AG09309 (cell line): ENCODE data around the gene LPA.
A peak's percentile ranks its signal among the peaks of the same experiment; 100 is the strongest.

ENCODE experiments used
- DNase-seq: peaks from one replicate; pipeline ENCODE4 v3.0.0-alpha.2; 2010; ENCODE audit warnings: low read depth
- H3K4me3 ChIP-seq: 2 replicates; pipeline ENCODE4 v1.5.1; 2011; ENCODE audit warnings: mild to moderate bottlenecking, low read depth, low read length, moderate library complexity; ENCODE audit not compliant: control insufficient read depth
- TF ChIP-seq, protein P1 (sequence below): IDR thresholded peaks from 2 replicates; pipeline ENCODE4 v1.5.1; 2011; ENCODE audit warnings: mild to moderate bottlenecking, low read depth, low read length, inconsistent platforms; ENCODE audit not compliant: insufficient read depth, control insufficient read depth; ENCODE audit errors: missing control alignments

Gene LPA

DNA sequence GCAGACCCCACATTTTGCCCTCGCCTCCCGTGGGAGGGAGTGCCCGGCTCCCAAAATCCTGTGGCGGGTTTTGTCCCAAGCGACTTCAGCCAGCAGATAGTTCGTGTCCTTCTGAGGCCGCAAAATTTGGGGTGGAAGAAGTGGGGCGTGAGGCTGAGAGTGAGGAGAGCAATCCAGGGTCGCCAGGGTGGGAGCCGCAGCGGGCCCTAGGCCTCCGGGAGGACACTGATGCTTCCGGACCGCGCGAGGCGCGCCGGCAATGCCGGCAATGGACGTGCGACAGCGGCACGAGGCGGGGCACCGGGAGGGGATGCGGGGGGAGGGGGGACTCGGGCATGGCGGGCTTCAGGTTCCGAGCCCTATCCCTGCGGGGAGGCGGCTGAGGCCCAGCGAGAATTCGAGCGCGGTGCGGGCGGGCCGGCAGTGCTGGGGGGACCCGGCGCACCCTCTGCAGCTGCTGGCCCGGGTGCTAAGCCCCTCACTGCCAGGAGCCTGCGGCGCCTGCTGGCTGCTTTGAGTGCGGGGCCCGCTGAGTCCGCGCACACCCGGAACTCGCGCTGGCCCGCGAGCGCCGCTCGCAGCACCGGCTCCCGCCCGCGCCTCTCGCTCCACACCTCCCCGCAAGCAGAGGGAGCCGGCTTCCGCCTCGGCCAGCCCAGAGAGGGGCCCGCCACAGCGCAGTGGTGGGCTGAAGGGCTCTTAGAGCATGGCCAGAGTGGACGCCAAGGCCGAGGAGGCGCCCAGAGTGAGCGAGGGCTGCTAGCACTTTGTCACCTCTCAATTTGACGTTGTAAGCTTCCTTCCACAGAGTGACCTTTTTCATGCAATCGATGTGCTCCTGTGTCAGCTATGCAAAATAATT, 143.8 kb downstream of the LPA start:
- no peak for DNase-seq
- peak overlapping the region; percentile 77 for H3K4me3 ChIP-seq
- TF ChIP-seq, protein P1, sequence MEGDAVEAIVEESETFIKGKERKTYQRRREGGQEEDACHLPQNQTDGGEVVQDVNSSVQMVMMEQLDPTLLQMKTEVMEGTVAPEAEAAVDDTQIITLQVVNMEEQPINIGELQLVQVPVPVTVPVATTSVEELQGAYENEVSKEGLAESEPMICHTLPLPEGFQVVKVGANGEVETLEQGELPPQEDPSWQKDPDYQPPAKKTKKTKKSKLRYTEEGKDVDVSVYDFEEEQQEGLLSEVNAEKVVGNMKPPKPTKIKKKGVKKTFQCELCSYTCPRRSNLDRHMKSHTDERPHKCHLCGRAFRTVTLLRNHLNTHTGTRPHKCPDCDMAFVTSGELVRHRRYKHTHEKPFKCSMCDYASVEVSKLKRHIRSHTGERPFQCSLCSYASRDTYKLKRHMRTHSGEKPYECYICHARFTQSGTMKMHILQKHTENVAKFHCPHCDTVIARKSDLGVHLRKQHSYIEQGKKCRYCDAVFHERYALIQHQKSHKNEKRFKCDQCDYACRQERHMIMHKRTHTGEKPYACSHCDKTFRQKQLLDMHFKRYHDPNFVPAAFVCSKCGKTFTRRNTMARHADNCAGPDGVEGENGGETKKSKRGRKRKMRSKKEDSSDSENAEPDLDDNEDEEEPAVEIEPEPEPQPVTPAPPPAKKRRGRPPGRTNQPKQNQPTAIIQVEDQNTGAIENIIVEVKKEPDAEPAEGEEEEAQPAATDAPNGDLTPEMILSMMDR, result no peak

- DNase-seq, result no peak
- peak overlapping the region; percentile 77 for H3K4me3 ChIP-seq
- TF ChIP-seq, protein P1, result peak; percentile 96
These were observed 144.5 kb downstream of the LPA start for GRCh38 chr6:160519603-160520042.

DNA sequence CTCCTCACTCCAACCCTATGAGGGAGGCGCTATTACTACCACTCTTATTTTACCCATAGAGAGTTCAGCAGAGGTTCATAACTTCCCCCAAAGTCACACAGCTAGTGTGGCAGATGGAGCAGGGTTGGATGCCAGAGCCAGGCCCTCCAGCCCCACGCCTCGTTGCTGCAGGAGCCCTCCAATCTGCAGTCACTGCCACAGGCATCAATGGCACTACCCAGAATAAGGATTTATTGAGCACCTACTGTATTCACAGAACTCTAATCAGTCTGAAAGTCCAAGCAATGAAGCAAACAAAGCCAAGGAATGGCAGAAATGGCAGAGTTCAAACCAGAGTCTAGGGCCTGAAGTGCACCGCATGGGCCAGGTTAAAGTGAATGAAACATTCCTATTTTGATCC, 144.9 kb downstream of the LPA start:
- no peak overlapping the region for H3K4me3 ChIP-seq
- no peak for DNase-seq
- TF ChIP-seq, protein P1, result peak; percentile 2

- H3K4me3 ChIP-seq, result no peak overlapping the region
- no peak for DNase-seq
- TF ChIP-seq, protein P1, result no peak
These were observed 150.2 kb downstream of the LPA start for GRCh38 chr6:160513836-160514235.

DNA sequence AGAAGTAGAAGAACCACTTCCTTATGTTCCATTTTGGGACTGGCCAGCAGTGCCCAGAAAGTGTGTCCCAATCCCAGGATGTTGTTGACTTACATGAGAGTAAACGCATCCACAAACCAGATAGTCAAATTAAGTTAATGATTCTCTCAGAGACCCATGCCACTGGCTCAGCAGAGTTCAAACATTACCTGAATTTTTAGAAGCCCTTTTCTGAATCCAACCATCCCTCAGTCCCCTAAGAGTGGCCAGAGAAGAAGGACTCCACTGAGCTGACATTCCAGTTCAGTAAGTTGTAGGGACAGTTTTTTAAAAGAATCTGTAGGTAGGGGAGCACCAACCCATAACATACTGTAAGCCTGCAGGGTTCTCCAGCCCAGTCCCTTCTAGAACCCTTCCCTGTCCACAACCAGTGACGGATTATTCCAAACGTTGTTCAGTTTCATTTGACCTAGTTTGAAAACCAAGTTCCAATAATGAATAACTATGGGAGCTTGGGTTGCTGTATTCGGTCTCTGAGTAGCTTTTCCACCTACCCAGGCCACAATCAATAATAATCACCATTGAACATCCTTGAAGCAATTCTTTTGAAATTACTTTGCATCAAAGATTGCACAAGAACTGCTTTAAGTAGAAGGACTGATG, 153.0 kb downstream of the LPA start:
- H3K4me3 ChIP-seq, result no peak overlapping the region
- TF ChIP-seq, protein P1, result no peak
- no peak for DNase-seq

- H3K4me3 ChIP-seq, result no peak overlapping the region
- DNase-seq, result no peak
- TF ChIP-seq, protein P1, result no peak
These were observed 153.9 kb downstream of the LPA start for GRCh38 chr6:160510199-160510598.
